Endothelial cell (in vitro differentiated cells): Measurements from ENCODE around the gene CPB1. TPM values are rescaled to one million over a fixed set of nuclear protein-coding genes. Genes with fewer than 3 reads are reported as not detected.

ENCODE experiments used
- DNase-seq: peaks from one replicate; pipeline ENCODE4 v3.0.0; 2021; ENCODE audit warnings: low spot score
- H3K27ac Mint-ChIP-seq: one replicate; pipeline ENCODE4 v1.8.0; 2021; ENCODE audit warnings: mixed read lengths, inconsistent platforms; ENCODE audit not compliant: unreplicated experiment
- H3K27me3 Mint-ChIP-seq: one replicate; pipeline ENCODE4 v1.8.0; 2021; ENCODE audit warnings: mild to moderate bottlenecking, moderate library complexity, mixed read lengths, inconsistent platforms; ENCODE audit not compliant: unreplicated experiment
- H3K36me3 Mint-ChIP-seq: one replicate; pipeline ENCODE4 v1.8.0; 2021; ENCODE audit warnings: mild to moderate bottlenecking, low read depth, mixed read lengths, inconsistent platforms; ENCODE audit not compliant: unreplicated experiment
- H3K4me1 Mint-ChIP-seq: one replicate; pipeline ENCODE4 v1.8.0; 2021; ENCODE audit warnings: mild to moderate bottlenecking, mixed read lengths, inconsistent platforms; ENCODE audit not compliant: unreplicated experiment
- H3K4me3 Mint-ChIP-seq: one replicate; pipeline ENCODE4 v1.8.0; 2021; ENCODE audit warnings: mild to moderate bottlenecking, mixed read lengths, inconsistent platforms; ENCODE audit not compliant: unreplicated experiment
- H3K9me3 Mint-ChIP-seq: one replicate; pipeline ENCODE4 v1.8.0; 2021; ENCODE audit warnings: mixed read lengths, inconsistent platforms; ENCODE audit not compliant: unreplicated experiment
- CTCF ChIP-seq: fragments of 200-600 bp; sonication (generic); IDR thresholded peaks from one replicate; pipeline ENCODE4 v1.5.0; 2021; ENCODE audit warnings: antibody characterized with exemption; ENCODE audit not compliant: unreplicated experiment
- total RNA-seq: library from RNA; stranded (reverse); fragmentation: NEBNext Ultra II Directional; extraction: Animal tissue kit (Norgen Biotek cat#: 25700); gene quantifications from one replicate; pipeline ENCODE4 v1.2.1, GENCODE V29; 2021; ENCODE audit not compliant: unreplicated experiment

Gene CPB1
- total RNA-seq, 1 donor from 2014 or later: 37.2 TPM

DNA sequence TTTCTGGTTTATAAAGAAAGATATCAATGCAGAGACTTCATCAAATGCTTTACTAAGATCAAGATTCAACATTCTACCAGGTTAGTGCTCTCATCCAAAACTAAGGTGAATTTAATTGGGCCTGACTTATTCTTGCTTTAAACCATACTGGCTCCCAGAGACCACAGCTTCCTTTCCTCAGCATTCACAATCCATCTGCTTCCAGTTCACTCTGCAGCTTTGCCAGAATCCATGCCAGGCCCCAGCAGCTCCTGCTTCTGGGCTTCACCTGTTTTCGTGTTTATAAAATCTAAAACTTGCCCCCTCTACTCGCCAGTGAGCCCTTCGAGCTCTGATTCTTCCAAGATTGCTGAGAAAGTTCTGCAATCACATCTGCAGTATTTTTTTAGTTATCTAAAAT lies 2.3 kb downstream of the CPB1 start:
- DNase-seq: no peak
- Mint-ChIP-seq H3K4me3 (no peak overlapping the region), H3K4me1 (peaks cover 33% of the 10 kb centered on the region), H3K9me3 (no peaks in the 10 kb centered on the region), H3K27me3 (peaks cover 2% of the 10 kb centered on the region), H3K27ac (no peak overlapping the region), H3K36me3 (no peaks in the 10 kb centered on the region)
- TF ChIP-seq CTCF: no peak

DNA sequence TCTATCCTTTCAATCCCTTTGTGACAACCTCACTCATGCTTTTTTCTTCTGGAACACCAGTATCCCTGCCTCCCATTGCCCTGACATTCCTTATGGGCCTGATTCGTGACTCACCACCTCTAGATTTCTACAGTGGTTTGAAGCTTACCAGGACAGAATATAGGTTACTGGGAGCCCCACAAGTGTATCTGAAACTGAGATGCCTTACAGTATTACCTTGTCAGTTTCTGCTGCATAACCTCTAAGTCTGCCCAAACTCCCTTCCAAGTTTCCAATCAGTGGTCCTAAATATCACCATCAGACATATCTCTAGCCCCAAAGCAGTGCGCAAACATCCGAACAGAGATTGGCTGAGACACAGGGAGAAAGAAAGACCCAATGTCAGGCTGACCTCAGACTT lies 5.6 kb downstream of the CPB1 start:
- Mint-ChIP-seq H3K4me3 (no peak overlapping the region), H3K27me3 (peaks cover 2% of the 10 kb centered on the region), H3K9me3 (no peaks in the 10 kb centered on the region), H3K36me3 (no peaks in the 10 kb centered on the region), H3K27ac (no peak overlapping the region), H3K4me1 (peaks cover 20% of the 10 kb centered on the region)
- TF ChIP-seq CTCF: no peak
- no peak for DNase-seq

GRCh38 chr3:148839805-148840204 lies 12.2 kb downstream of the CPB1 start:
- Mint-ChIP-seq H3K9me3 (no peaks in the 10 kb centered on the region), H3K27me3 (peaks cover 1% of the 10 kb centered on the region), H3K4me1 (no peaks in the 10 kb centered on the region), H3K36me3 (no peaks in the 10 kb centered on the region), H3K4me3 (no peak overlapping the region), H3K27ac (no peak overlapping the region)
- no peak for TF ChIP-seq CTCF
- no peak for DNase-seq

GRCh38 chr3:148840451-148840850 lies 12.8 kb downstream of the CPB1 start:
- H3K27me3 Mint-ChIP-seq: peaks cover 1% of the 10 kb centered on the region
- H3K4me3 Mint-ChIP-seq: no peak overlapping the region
- H3K9me3 Mint-ChIP-seq: no peaks in the 10 kb centered on the region
- no peak overlapping the region for H3K27ac Mint-ChIP-seq
- no peak for DNase-seq
- no peaks in the 10 kb centered on the region for H3K36me3 Mint-ChIP-seq
- H3K4me1 Mint-ChIP-seq: no peaks in the 10 kb centered on the region
- no peak for TF ChIP-seq CTCF

DNA sequence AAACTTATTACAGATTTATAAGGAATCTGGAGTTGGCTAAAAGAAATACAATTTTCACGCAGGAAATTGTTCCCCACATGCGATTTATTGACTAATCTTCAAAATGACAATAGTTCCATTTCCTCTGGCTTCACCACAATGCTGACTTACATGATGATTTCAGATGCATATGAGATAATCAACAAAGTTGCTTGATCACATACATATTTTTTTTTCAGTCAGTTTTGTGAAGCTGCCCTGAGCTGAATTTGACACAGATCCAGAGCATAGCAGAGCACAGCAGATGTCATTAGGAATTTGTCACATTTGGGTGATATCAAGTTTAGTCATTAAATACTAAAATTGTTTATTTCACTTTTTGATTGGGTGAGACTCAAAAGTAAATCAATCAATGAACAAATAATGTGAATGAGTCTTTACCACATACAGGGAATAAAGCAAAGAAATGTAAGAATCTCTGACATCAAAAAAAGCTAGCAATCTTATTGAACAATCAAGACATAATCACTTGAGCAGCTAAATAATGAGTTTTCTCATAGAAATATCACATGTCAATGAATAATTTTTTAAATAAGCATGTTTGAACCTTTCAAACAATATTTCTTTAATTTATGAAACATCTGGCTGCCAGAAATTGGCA lies 18.3 kb downstream of the CPB1 start:
- H3K4me1 Mint-ChIP-seq: no peaks in the 10 kb centered on the region
- H3K27ac Mint-ChIP-seq: no peak overlapping the region
- H3K9me3 Mint-ChIP-seq: no peaks in the 10 kb centered on the region
- no peak overlapping the region for H3K4me3 Mint-ChIP-seq
- DNase-seq: no peak
- H3K36me3 Mint-ChIP-seq: no peaks in the 10 kb centered on the region
- H3K27me3 Mint-ChIP-seq: peaks cover 1% of the 10 kb centered on the region
- TF ChIP-seq CTCF: no peak
